ENCODE results near the gene PSD2. TPM values are rescaled to one million over a fixed set of nuclear protein-coding genes. Genes with fewer than 3 reads are reported as not detected.

Gene PSD2
- total and polyA plus RNA-seq, 2 of the 13 experiments (the other 11 are each of a cell fraction or from before 2014, with no cell fraction given) = 0.07 TPM; not detected in 1

GRCh38 chr5:139767960-139768359 lies 27.6 kb upstream of the PSD2 start (continued):
- TF ChIP-seq ZMAT3 (CRISPR knock-in tag; conservative IDR thresholded peaks at IDR 0.05) (no peak), RELA (CRISPR knock-in tag; IDR thresholded peaks at IDR 0.05) (no peak), ZBTB7B (CRISPR knock-in tag; IDR thresholded peaks at IDR 0.05) (no peak; the same call in 1 of the 2 replicates), ZNF619 (CRISPR knock-in tag; IDR thresholded peaks at IDR 0.05) (no peak), ZNF496 (CRISPR knock-in tag; IDR thresholded peaks at IDR 0.05; ENCODE audit: insufficient replicate concordance) (no peak), DR1 (CRISPR knock-in tag; IDR thresholded peaks at IDR 0.05) (no peak), ZBTB14 (CRISPR knock-in tag; IDR thresholded peaks at IDR 0.05) (no peak), HDAC2 (CRISPR knock-in tag; IDR thresholded peaks at IDR 0.05) (0 out of 2 replicates have a peak, but pooled peaks have one; percentile 37), TRAFD1 (CRISPR knock-in tag; IDR thresholded peaks at IDR 0.05; ENCODE audit: borderline replicate concordance) (no peak), ZNF207 (IDR thresholded peaks at IDR 0.05; ENCODE audit: borderline replicate concordance) (no peak), ZNF672 (CRISPR knock-in tag; IDR thresholded peaks at IDR 0.05) (no peak), ZSCAN30 (CRISPR knock-in tag; IDR thresholded peaks at IDR 0.05) (no peak), ZNF670 (CRISPR knock-in tag; IDR thresholded peaks at IDR 0.05; ENCODE audit: borderline replicate concordance) (no peak), NFYC (CRISPR knock-in tag; IDR thresholded peaks at IDR 0.05) (no peak), PAF1 (CRISPR knock-in tag; IDR thresholded peaks at IDR 0.05) (no peak), DZIP1 (CRISPR knock-in tag; IDR thresholded peaks at IDR 0.05) (no peak), ZNF382 (CRISPR knock-in tag; IDR thresholded peaks at IDR 0.05; ENCODE audit: borderline replicate concordance) (no peak), ZNF280B (CRISPR knock-in tag; IDR thresholded peaks at IDR 0.05; ENCODE audit: borderline replicate concordance) (no peak), TCF12 (IDR thresholded peaks at IDR 0.05) (no peak), TCF12 (CRISPR knock-in tag; IDR thresholded peaks at IDR 0.05) (no peak), MAFK (conservative IDR thresholded peaks at IDR 0.05 in 1 of 2, IDR thresholded peaks at IDR 0.05 in 1 of 2; ENCODE audit: low read length in 2 of 2) (no peak), ZNF891 (CRISPR knock-in tag; IDR thresholded peaks at IDR 0.05) (no peak), KDM6A (CRISPR knock-in tag; IDR thresholded peaks at IDR 0.05; ENCODE audit: low read depth) (no peak), ZFP36 (IDR thresholded peaks at IDR 0.05; ENCODE audit: borderline replicate concordance, low read depth, low read length, partially characterized antibody) (no peak)

Data from HepG2 (cell line).